SK-N-SH treated with all-trans-retinoic acid at 6 μM for 48 hours (cell line): ENCODE data around the gene TRPV5.

Experiments
- ARNTL ChIP-seq: fragments of 450-650 bp; formaldehyde crosslinking; IDR thresholded peaks from 2 replicates; pipeline ENCODE4 v1.5.0; 2020; ENCODE audit warnings: low read depth, mild to moderate bottlenecking, moderate library complexity, borderline replicate concordance
- CREB5 ChIP-seq: fragments of 250-450 bp; sonication (Bioruptor Pico); IDR thresholded peaks from 2 replicates; pipeline ENCODE4 v1.5.1; 2020; ENCODE audit warnings: low read depth, mild to moderate bottlenecking, moderate library complexity
- CSDC2 ChIP-seq: fragments of 250-450 bp; sonication (Bioruptor Pico); IDR thresholded peaks from 2 replicates; pipeline ENCODE4 v1.5.0; 2020; ENCODE audit warnings: mild to moderate bottlenecking, moderate library complexity
- ESRRG ChIP-seq: fragments of 250-450 bp; sonication (Bioruptor Pico); IDR thresholded peaks from 2 replicates; pipeline ENCODE4 v1.6.1; 2021; ENCODE audit warnings: mild to moderate bottlenecking
- GLIS3 ChIP-seq: fragments of 250-450 bp; sonication (Bioruptor Pico); IDR thresholded peaks from 2 replicates; pipeline ENCODE4 v1.5.0; 2020; ENCODE audit warnings: mild to moderate bottlenecking, moderate library complexity
- PATZ1 ChIP-seq: fragments of 250-450 bp; sonication (Bioruptor Pico); IDR thresholded peaks from 2 replicates; pipeline ENCODE4 v1.8.0; 2020; ENCODE audit warnings: mild to moderate bottlenecking, moderate library complexity, borderline replicate concordance
- POU6F1 ChIP-seq: fragments of 250-450 bp; sonication (Bioruptor Pico); IDR thresholded peaks from 2 replicates; pipeline ENCODE4 v1.8.0; 2021; ENCODE audit warnings: low read depth, mild to moderate bottlenecking, moderate library complexity, borderline replicate concordance
- RARB ChIP-seq: fragments of 250-450 bp; sonication (Bioruptor Pico); IDR thresholded peaks from 2 replicates; pipeline ENCODE4 v1.8.0; 2021; ENCODE audit warnings: mild to moderate bottlenecking, moderate library complexity
- ZC3H10 ChIP-seq: fragments of 250-450 bp; sonication (Bioruptor Pico); IDR thresholded peaks from 2 replicates; pipeline ENCODE4 v1.5.1; 2021; ENCODE audit warnings: mild to moderate bottlenecking, moderate library complexity
- ZFP3 ChIP-seq: fragments of 250-450 bp; sonication (Bioruptor Pico); IDR thresholded peaks from 2 replicates; pipeline ENCODE4 v1.5.0; 2020; ENCODE audit warnings: mild to moderate bottlenecking, moderate library complexity
- ZFP30 ChIP-seq: fragments of 450-650 bp; formaldehyde crosslinking; IDR thresholded peaks from 2 replicates; pipeline ENCODE4 v1.5.0; 2022; ENCODE audit warnings: mild to moderate bottlenecking, moderate library complexity
- ZNF8 ChIP-seq: fragments of 450-650 bp; formaldehyde crosslinking; IDR thresholded peaks from 2 replicates; pipeline ENCODE4 v1.5.0; 2020; ENCODE audit warnings: mild to moderate bottlenecking, moderate library complexity

GRCh38 chr7:142859411-142859810 lies 74.1 kb downstream of the TRPV5 start:
- TF ChIP-seq ARNTL (no peak), ZNF8 (CRISPR knock-in tag) (no peak), PATZ1 (CRISPR knock-in tag) (no peak), CREB5 (CRISPR knock-in tag) (no peak), RARB (CRISPR knock-in tag) (no peak), ZFP3 (no peak), ZFP30 (CRISPR knock-in tag) (no peak), POU6F1 (CRISPR knock-in tag) (no peak), GLIS3 (CRISPR knock-in tag) (no peak), ZC3H10 (CRISPR knock-in tag) (no peak), CSDC2 (CRISPR knock-in tag) (no peak), ESRRG (CRISPR knock-in tag) (no peak)
